Glutamatergic neuron (in vitro differentiated cells): Measurements from ENCODE around the gene PXK. TPM values are rescaled to one million over a fixed set of nuclear protein-coding genes. Genes with fewer than 3 reads are reported as not detected.
"Not testable (repeated sequence)": the region's sequence is repeated elsewhere in the genome, so short reads cannot be mapped to it uniquely, and the experiment has no call there.

Experiments
- DNase-seq: peaks from one replicate; pipeline ENCODE4 v3.0.0; 2022
- H3K27ac Mint-ChIP-seq: one replicate; pipeline ENCODE4 v1.8.0; 2020; ENCODE audit warnings: mild to moderate bottlenecking, mixed read lengths, inconsistent platforms; ENCODE audit not compliant: unreplicated experiment
- H3K27me3 Mint-ChIP-seq: one replicate; pipeline ENCODE4 v1.8.0; 2020; ENCODE audit warnings: mild to moderate bottlenecking, moderate library complexity, mixed read lengths, inconsistent platforms; ENCODE audit not compliant: unreplicated experiment
- H3K36me3 Mint-ChIP-seq: one replicate; pipeline ENCODE4 v1.8.0; 2020; ENCODE audit warnings: mild to moderate bottlenecking, mixed read lengths, inconsistent platforms; ENCODE audit not compliant: unreplicated experiment
- H3K4me1 Mint-ChIP-seq: one replicate; pipeline ENCODE4 v1.8.0; 2020; ENCODE audit warnings: mild to moderate bottlenecking, low read depth, mixed read lengths, inconsistent platforms; ENCODE audit not compliant: unreplicated experiment
- H3K4me3 Mint-ChIP-seq: one replicate; pipeline ENCODE4 v1.8.0; 2020; ENCODE audit warnings: mild to moderate bottlenecking, mixed read lengths, inconsistent platforms; ENCODE audit not compliant: unreplicated experiment
- H3K9me3 Mint-ChIP-seq: one replicate; pipeline ENCODE4 v1.8.0; 2020; ENCODE audit warnings: mild to moderate bottlenecking, moderate library complexity, mixed read lengths, inconsistent platforms; ENCODE audit not compliant: unreplicated experiment
- total RNA-seq: library from RNA; stranded (reverse); fragmentation: NEBNext Ultra II Directional; extraction: Animal tissue kit (Norgen Biotek cat#: 25700); gene quantifications from one replicate; pipeline ENCODE4 v1.2.1, GENCODE V29; 2021; ENCODE audit not compliant: unreplicated experiment
- TF ChIP-seq, protein P1 (sequence below): fragments of 200-600 bp; sonication (generic); IDR thresholded peaks from one replicate; pipeline ENCODE4 v1.5.0; 2021; ENCODE audit not compliant: partially characterized antibody, unreplicated experiment

The PXK gene
- total RNA-seq, 1 donor from 2014 or later: 14.0 TPM

DNA sequence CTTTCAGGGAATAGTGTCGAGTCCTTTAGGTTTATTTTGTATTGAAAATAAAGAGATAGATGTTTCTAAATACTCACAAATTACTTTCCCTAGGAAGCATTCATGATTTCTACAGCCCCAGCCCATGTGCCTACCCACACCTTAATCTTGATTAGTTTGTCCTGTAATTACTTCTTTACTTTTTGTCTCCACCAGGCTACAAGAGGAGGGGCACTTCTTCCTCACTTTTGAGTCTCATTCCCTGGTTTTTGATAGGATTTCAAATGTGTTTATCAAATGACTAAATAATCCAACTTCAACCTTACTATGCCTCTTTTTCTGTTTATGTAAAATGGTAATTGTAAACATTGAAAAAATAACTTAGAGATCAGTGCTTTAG is 1.8 kb downstream of the PXK start:
- peak overlapping the region; percentile 0 for H3K27ac Mint-ChIP-seq
- TF ChIP-seq, protein P1, sequence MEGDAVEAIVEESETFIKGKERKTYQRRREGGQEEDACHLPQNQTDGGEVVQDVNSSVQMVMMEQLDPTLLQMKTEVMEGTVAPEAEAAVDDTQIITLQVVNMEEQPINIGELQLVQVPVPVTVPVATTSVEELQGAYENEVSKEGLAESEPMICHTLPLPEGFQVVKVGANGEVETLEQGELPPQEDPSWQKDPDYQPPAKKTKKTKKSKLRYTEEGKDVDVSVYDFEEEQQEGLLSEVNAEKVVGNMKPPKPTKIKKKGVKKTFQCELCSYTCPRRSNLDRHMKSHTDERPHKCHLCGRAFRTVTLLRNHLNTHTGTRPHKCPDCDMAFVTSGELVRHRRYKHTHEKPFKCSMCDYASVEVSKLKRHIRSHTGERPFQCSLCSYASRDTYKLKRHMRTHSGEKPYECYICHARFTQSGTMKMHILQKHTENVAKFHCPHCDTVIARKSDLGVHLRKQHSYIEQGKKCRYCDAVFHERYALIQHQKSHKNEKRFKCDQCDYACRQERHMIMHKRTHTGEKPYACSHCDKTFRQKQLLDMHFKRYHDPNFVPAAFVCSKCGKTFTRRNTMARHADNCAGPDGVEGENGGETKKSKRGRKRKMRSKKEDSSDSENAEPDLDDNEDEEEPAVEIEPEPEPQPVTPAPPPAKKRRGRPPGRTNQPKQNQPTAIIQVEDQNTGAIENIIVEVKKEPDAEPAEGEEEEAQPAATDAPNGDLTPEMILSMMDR: no peak
- peak overlapping the region; percentile 7 for H3K4me3 Mint-ChIP-seq

GRCh38 chr3:58335652-58335947 is 2.9 kb downstream of the PXK start:
- H3K4me3 Mint-ChIP-seq: no peak overlapping the region
- peaks cover 3% of the 10 kb centered on the region for H3K36me3 Mint-ChIP-seq
- no peaks in the 10 kb centered on the region for H3K4me1 Mint-ChIP-seq
- H3K27me3 Mint-ChIP-seq: peaks cover 8% of the 10 kb centered on the region
- peaks cover 2% of the 10 kb centered on the region for H3K9me3 Mint-ChIP-seq
- TF ChIP-seq, protein P1: no peak
- no peak for DNase-seq
- no peak overlapping the region for H3K27ac Mint-ChIP-seq

More for the DNA sequence above, 1.8 kb downstream of the PXK start:
- peaks cover 2% of the 10 kb centered on the region for H3K9me3 Mint-ChIP-seq
- peaks cover 8% of the 10 kb centered on the region for H3K27me3 Mint-ChIP-seq
- peaks cover 3% of the 10 kb centered on the region for H3K36me3 Mint-ChIP-seq
- no peaks in the 10 kb centered on the region for H3K4me1 Mint-ChIP-seq
- no peak for DNase-seq

DNA sequence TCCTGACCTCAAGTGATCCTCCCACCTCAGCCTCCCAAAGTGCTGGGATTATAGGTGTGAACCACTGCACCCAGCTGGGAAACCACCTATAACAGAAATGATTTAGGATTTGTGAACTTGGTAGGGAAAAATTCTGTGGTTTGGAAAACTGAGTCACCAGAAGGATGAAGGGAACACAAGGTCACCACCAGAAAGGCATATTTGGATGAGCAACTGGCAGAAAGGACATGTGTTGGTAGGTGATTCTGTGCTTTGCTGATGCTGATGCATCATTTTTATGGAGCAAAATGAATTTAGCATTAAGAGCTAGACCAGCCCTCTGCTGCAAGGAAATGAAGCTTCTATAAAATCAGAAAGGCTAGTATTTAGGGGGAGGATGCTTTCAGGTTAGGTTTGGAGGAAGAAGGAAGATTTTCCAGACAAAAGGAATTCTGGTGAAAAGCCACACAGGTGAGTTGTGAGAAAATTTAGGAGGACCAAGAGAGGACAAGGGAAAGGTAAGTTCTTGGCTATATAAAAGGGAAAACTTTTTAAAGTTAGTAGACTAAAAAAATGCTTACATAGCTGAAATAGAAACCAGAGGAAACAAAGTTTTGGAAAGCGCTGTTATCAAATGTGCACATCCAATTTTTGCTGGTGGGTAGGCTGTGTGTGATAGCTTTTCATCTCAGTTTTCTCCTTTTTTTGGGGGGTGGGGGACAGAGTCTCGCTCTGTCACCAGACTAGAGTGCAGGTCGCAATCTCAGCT is 3.6 kb downstream of the PXK start:
- Mint-ChIP-seq H3K27ac (no peak overlapping the region), H3K36me3 (no peaks in the 10 kb centered on the region), H3K27me3 (peaks cover 5% of the 10 kb centered on the region), H3K4me3 (no peak overlapping the region), H3K9me3 (peaks cover 2% of the 10 kb centered on the region), H3K4me1 (no peaks in the 10 kb centered on the region)
- no peak for DNase-seq
- TF ChIP-seq, protein P1: no peak

DNA sequence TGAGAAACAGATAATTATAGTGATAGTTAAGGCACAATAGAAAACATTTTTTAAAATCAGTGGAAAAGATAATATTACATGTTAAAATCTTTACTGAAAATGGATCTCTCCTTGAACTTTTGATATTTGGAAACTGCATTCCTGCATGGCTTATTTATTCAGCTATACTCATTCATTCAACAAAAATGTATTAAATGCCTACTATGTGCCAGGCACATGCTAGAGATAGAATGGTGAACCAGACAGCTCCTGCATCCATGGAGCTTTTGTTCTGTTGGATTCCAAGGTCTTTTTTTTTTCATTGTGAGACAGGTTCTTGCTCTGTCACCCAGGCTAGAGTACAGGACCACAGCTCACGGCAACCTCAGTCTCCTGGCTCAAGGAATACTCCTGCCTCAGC is 4.5 kb downstream of the PXK start:
- H3K4me3 Mint-ChIP-seq: no peak overlapping the region
- peaks cover 5% of the 10 kb centered on the region for H3K27me3 Mint-ChIP-seq
- TF ChIP-seq, protein P1: no peak

DNA sequence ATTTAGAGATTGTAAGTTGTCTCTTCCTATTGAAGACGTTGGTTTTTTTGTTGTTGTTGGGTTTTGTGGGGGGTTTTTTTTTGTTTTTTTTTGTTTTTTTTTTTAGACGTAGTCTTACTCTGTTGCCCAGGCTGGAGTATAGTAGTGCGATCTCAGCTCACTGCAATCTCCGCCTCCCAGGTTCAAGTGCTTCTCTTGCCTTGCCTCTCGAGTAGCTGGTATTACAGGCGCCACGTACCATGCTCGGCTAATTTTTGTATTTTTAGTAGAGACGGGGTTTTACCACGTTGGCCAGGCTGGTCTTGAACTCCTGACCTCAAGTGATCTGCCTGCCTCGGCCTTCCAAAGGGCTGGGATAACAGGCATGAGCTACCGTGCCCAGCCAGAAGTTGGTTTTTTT is 6.5 kb downstream of the PXK start:
- not testable (repeated sequence) for H3K9me3 Mint-ChIP-seq, H3K4me1 Mint-ChIP-seq, H3K4me3 Mint-ChIP-seq, H3K27ac Mint-ChIP-seq, H3K36me3 Mint-ChIP-seq, H3K27me3 Mint-ChIP-seq, DNase-seq

More for the DNA sequence above, 4.5 kb downstream of the PXK start:
- Mint-ChIP-seq H3K9me3 (peaks cover 2% of the 10 kb centered on the region), H3K27ac (no peak overlapping the region), H3K4me1 (no peaks in the 10 kb centered on the region), H3K36me3 (no peaks in the 10 kb centered on the region)
- no peak for DNase-seq
